GM13976 (cell line): ENCODE measurements around the gene ZBTB33.

Experiments used
- DNase-seq: peaks from one replicate; pipeline ENCODE4 v3.0.0; 2012; ENCODE audit warnings: low spot score
- CTCF ChIP-seq: IDR thresholded peaks from 2 replicates; pipeline ENCODE4 v1.5.1; 2012; ENCODE audit warnings: borderline replicate concordance, mild to moderate bottlenecking; ENCODE audit not compliant: insufficient read depth; ENCODE audit errors: extremely low read depth, missing control alignments, control extremely low read depth
- in situ Hi-C: fragments of 300-500 bp; cut with MboI; formaldehyde crosslinking; loops from one replicate; pipeline ENCODE4 v1.12.0; 2022; ENCODE audit warnings: low sequenced_read_pairs, mixed read lengths, inconsistent platforms; ENCODE audit not compliant: unreplicated experiment

ZBTB33 gene

GRCh38 chrX:120244395-120244734 lies 6.2 kb upstream of the ZBTB33 start:
- no peak for DNase-seq

GRCh38 chrX:120244735-120245498 lies 5.7 kb upstream of the ZBTB33 start:
- peak; percentile 53 for DNase-seq
- in situ Hi-C loops, result no loop called here
- TF ChIP-seq CTCF, result no peak

More at GRCh38 chrX:120244395-120244734, 6.2 kb upstream of the ZBTB33 start:
- in situ Hi-C loops, result no loop called here
- TF ChIP-seq CTCF, result no peak

DNA sequence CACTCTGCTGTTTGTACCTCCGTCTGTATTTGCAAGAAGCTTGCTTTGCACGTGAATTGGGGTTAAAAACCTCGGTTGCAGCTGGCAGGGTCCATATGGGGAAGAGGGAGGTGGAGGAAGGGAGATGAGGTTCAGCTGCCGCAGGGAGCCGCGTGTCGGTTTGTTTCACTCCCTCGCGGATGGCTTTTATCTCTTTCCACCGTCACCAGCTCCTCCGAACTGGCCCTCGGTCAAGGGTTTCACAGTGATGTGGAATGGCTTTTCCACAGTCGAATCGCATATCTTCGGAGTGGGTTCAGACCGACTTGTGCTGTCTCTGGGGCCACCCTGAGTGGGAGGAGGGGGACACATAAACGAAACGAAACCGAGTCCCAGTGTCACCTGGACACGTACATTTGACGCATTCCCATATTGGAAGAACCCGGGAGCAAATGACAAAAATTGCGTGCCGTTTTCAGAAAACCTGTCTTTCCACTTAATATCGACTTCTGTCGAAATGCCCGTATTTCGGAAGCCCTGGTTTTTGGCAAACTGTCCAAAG lies 929 bp downstream of the ZBTB33 start:
- in situ Hi-C loops, result no loop called here
- TF ChIP-seq CTCF, result no peak
- no peak for DNase-seq

GRCh38 chrX:120253784-120254183 lies 3.2 kb downstream of the ZBTB33 start:
- TF ChIP-seq CTCF, result no peak
- in situ Hi-C loops, result no loop called here

DNA sequence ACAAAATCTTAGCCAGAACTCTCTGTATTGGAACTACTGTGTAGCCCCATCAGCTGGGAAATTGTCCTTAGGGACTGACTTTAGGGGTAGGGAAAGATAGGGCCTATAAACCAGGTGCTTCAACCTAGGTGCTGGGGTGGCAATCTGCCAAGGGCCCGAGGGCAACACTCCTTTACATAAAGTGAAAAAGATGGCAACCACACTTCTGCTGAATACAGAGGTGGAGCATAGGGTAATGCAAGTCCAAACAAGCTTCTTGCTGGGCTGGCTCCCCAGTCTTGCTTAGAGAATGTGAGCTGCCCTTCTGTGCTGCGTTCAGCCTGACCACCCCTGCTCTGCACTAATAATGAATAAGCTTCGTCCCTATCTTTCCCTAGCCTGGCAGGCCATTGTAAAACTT lies 9.8 kb downstream of the ZBTB33 start:
- no peak for TF ChIP-seq CTCF
- in situ Hi-C loops, result no loop called here
- DNase-seq, result no peak

More at GRCh38 chrX:120253784-120254183, 3.2 kb downstream of the ZBTB33 start:
- no peak for DNase-seq

- DNase-seq, result no peak
- in situ Hi-C loops, result no loop called here
Measured at GRCh38 chrX:120262859-120263708, 12.5 kb downstream of the ZBTB33 start.

More at GRCh38 chrX:120262859-120263708, 12.5 kb downstream of the ZBTB33 start:
- TF ChIP-seq CTCF, result no peak
